HG03457 (cell line): ENCODE data around the gene AFAP1.
A peak's percentile ranks its signal among the peaks of the same experiment; 100 is the strongest.

Source experiments
- ATAC-seq: cut with Tn5 transposase; IDR thresholded peaks from one replicate; pipeline ENCODE4 v1.9.1; 2021; ENCODE audit warnings: moderate number of reproducible peaks; ENCODE audit not compliant: unreplicated experiment

Gene AFAP1

GRCh38 chr4:7810783-7811535 is 128.7 kb downstream of the AFAP1 start:
- no peak for ATAC-seq

- ATAC-seq, result no peak
Measured at GRCh38 chr4:7808752-7809151, 130.9 kb downstream of the AFAP1 start.

GRCh38 chr4:7808181-7808580 is 131.5 kb downstream of the AFAP1 start:
- no peak for ATAC-seq

DNA sequence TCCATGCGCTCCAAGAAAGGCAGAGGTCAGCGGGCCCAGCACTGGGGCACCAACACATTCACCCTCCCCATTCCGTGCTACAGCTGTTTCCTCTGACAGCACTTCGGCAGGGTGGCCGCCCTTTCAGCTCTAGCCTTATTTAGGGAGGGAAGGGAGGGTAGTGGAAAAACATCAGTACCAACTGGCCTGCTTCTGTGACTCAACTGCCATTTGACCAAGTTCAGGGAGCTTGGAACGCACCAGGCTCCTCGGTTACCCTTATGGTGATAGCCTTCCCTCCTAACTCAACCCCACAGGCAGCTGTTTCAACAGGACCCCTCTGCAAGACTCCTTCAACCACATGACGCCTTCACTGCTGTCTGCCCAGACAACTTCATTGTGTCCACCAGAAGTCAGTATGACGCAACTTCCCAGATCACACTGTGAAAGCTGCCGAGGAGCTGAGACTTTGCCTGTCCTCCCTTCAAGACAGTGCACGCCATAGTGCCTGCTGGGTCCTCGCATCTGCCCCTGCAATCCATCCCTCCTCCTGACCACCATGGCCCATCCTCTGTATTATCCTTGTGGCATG is 132.2 kb downstream of the AFAP1 start:
- ATAC-seq, result no peak

- ATAC-seq, result no peak
Measured at GRCh38 chr4:7806338-7807090, 133.1 kb downstream of the AFAP1 start.

DNA sequence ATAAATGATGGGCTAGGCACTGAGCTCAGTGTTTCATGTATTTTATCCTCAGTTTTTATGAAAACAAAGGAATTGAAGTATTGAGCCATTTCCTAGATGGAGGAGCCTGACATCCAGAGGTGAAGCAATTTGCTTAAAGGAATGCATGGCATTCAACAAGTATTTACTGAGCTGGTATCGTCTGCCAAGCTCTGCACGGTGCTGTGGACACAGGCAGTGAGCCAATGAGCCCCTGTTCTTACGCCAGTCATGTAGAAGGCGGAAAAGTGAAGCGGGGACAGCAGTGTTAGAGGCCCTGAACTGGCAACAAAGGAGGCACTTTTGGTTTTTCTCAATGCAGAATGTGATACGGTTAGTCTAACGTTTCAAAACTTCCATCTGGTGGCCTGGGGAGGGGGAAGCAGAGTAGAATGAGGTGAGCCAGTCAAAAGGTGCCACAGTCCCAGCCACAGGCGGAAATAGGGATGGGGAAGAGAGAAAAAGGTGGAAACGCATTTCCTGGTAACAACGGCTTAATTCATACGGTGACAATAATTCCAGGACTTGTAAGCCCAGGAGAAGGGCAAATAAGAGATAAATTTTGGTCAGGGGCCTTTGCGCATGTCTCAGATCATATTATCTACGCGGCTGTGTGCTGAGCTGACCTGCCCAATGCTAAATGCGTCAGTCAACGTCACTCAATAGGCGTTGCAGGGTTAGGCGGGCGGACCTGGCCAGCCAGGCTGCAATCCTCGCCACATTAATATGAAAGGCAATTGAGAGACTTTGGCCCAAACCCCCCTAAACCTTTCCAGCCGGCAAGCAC is 133.9 kb downstream of the AFAP1 start:
- no peak for ATAC-seq

DNA sequence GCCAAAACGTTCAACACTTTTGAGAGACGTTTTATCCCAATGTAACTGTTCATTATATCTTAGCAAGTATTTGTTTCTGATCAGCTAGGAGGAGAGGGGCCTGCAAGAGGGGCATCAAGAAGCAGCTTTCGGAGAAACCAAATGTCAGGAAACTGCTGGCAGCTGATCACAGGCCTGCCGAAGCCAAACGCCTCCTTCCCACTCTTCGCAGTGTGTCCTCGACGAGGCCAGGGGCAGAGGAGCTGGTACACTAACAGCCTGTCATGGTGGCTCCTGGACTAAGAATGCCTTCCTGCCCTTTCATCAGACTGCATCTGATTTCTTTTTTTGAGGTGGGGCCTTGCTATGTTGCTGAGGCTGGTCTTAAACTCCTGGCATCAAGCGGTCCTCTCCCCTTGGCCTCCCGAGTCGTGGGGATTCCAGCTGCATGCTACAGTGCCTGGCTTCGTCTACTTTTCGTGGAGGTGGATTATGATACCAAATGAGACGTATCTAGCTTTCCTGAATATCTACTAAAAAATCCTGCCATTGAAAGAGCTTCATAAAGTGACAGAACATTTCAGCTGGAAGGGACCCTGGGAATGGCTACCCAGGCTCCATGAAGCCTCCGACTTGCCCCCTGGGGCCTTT is 134.8 kb downstream of the AFAP1 start:
- no peak for ATAC-seq

DNA sequence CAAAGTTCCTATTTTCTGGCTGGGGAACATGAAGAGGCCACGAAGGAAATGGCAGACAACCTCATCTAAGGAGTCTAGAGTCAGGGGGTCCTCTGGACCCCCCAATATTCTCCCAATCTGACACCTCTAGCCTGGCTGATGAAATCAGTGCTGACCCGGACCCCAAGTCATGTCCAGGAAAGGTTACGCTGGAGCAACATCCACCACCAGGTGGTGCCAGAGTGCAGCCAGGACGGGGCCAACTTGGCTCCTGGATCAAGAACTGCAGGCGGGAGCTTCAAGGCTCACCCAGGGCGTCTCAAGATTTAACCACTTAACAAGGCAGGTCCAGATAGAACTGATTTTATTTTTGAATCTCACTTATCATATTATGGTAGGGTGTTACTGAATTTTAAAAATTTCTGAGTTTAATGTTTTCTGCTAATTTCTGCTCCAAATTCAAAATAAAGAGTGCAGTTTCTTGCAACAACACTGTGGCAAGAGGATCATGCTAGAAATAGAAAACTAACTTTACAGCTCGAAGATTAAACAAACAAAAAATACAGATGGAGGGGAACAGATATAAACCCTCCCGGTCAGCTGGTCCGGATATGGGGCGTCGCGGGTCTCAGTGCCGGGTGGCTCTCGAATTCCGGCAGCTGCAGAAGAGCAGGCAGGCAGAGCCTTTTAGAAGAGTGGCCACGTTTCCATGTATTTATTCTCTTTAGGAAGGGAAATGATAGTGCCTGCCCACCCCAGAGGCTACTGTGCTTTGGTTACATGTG is 135.5 kb downstream of the AFAP1 start:
- no peak for ATAC-seq

- ATAC-seq, result no peak
Measured at GRCh38 chr4:7803371-7803770, 136.3 kb downstream of the AFAP1 start.

- ATAC-seq, result peak; percentile 78
Measured at GRCh38 chr4:7802093-7802726, 137.5 kb downstream of the AFAP1 start.

DNA sequence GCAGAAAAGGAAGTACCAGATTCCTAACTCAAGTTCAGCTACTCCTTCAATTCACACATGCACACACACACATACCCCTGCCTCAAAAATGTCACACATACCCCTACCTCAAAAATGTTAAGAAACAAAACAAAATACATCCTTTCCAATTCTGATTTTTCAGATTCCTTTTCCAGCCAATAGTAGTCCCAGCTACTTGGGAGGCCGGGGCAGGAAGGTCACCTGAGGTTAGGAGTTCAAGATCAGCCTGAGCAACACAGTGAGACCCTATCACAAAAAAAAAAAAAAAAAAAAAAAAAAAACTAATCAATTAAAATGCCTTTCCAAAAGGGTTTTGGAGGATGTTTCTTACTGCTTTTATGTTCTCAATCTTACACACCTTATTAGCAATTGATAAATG is 138.0 kb downstream of the AFAP1 start:
- ATAC-seq, result no peak

DNA sequence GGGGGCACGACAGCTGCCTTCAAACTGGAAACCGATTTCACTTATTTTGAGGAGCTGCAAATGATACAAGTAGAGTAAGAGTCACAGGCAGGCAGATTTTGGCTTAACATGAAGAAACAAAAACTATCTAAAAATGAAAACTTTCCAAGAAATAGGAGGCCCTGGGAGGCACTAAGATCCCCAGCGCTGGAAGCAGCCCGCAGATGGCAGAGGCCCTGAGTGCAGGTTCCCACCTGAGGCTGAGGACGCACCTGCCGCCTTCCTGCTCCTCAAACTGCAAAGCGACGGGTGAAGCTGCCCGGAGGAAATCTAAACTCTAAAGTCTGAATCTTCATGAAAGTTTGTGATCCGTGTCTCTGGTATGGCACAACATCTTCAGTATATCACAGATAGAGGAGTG is 138.7 kb downstream of the AFAP1 start:
- ATAC-seq, result no peak

- ATAC-seq, result no peak
Measured at GRCh38 chr4:7800410-7800809, 139.3 kb downstream of the AFAP1 start.

- ATAC-seq, result no peak
Measured at GRCh38 chr4:7799736-7800135, 139.9 kb downstream of the AFAP1 start.

GRCh38 chr4:7799306-7799705 is 140.4 kb downstream of the AFAP1 start:
- ATAC-seq, result no peak

GRCh38 chr4:7798178-7798995 is 141.3 kb downstream of the AFAP1 start:
- no peak for ATAC-seq

- no peak for ATAC-seq
Measured at GRCh38 chr4:7797330-7797729, 142.3 kb downstream of the AFAP1 start.

- no peak for ATAC-seq
Measured at GRCh38 chr4:7795983-7796382, 143.7 kb downstream of the AFAP1 start.

GRCh38 chr4:7793186-7793585 is 146.5 kb downstream of the AFAP1 start:
- ATAC-seq, result no peak
